IPS DF 6.9 (cell line): ENCODE measurements around the gene RNF175.
A peak's percentile ranks its signal among the peaks of the same experiment; 100 is the strongest.

ENCODE experiments used
- DNase-seq: peaks from one replicate; pipeline ENCODE4 v3.0.0-alpha.2; 2013; ENCODE audit warnings: low read depth, low spot score
- H3K27ac ChIP-seq: one replicate; pipeline ENCODE4 v1.5.1; 2013; ENCODE audit warnings: low read length, control low read depth
- H3K27me3 ChIP-seq: 2 replicates; pipeline ENCODE4 v1.6.1; 2013; ENCODE audit warnings: mild to moderate bottlenecking, low read length; ENCODE audit not compliant: control insufficient read depth, insufficient read depth
- H3K36me3 ChIP-seq: 2 replicates; pipeline ENCODE4 v1.6.1; 2013; ENCODE audit warnings: low read length; ENCODE audit not compliant: control insufficient read depth, insufficient read depth
- H3K4me1 ChIP-seq: 2 replicates; pipeline ENCODE4 v1.6.1; 2013; ENCODE audit warnings: low read length; ENCODE audit not compliant: control insufficient read depth, insufficient read depth
- H3K4me3 ChIP-seq: 2 replicates; pipeline ENCODE4 v1.5.1; 2013; ENCODE audit warnings: mild to moderate bottlenecking, low read length
- H3K9me3 ChIP-seq: 2 replicates; pipeline ENCODE4 v1.6.1; 2013; ENCODE audit warnings: low read length, inconsistent platforms; ENCODE audit not compliant: control insufficient read depth, insufficient read depth
- WGBS: extraction: QIAGEN DNeasy Blood & Tissue Kit; methylation state at CpG from one replicate; pipeline ENCODE4 v1.1.7; 2013; ENCODE audit warnings: mixed read lengths, missing lambda C conversion rate; ENCODE audit not compliant: insufficient read length, insufficient coverage; 5-methylcytosine and 5-hydroxymethylcytosine counted together

The RNF175 gene

GRCh38 chr4:153773236-153773690 lies 13.4 kb upstream of the RNF175 start:
- WGBS, result no CpG with 5 or more reads among the region's 2 CpGs
- DNase-seq, result no peak
- no peak overlapping the region for H3K27ac ChIP-seq

GRCh38 chr4:153771046-153771445 lies 11.2 kb upstream of the RNF175 start:
- Histone ChIP-seq H3K27me3 (no peaks in the 10 kb centered on the region), H3K4me1 (no peaks in the 10 kb centered on the region), H3K36me3 (no peaks in the 10 kb centered on the region), H3K9me3 (no peaks in the 10 kb centered on the region), H3K4me3 (no peak overlapping the region), H3K27ac (no peak overlapping the region)
- no peak for DNase-seq

More at GRCh38 chr4:153773236-153773690, 13.4 kb upstream of the RNF175 start:
- H3K36me3 ChIP-seq, result no peaks in the 10 kb centered on the region
- no peaks in the 10 kb centered on the region for H3K4me1 ChIP-seq
- no peak overlapping the region for H3K4me3 ChIP-seq
- no peaks in the 10 kb centered on the region for H3K27me3 ChIP-seq
- H3K9me3 ChIP-seq, result no peaks in the 10 kb centered on the region

- no peak overlapping the region for H3K27ac ChIP-seq
- no peaks in the 10 kb centered on the region for H3K36me3 ChIP-seq
- no CpG with 5 or more reads among the region's 6 CpGs for WGBS
- no peak overlapping the region for H3K4me3 ChIP-seq
- H3K4me1 ChIP-seq, result no peaks in the 10 kb centered on the region
- H3K27me3 ChIP-seq, result no peaks in the 10 kb centered on the region
- no peaks in the 10 kb centered on the region for H3K9me3 ChIP-seq
- no peak for DNase-seq
Measured at GRCh38 chr4:153766758-153767157, 6.9 kb upstream of the RNF175 start.

GRCh38 chr4:153765894-153766293 lies 6.1 kb upstream of the RNF175 start:
- no peaks in the 10 kb centered on the region for H3K9me3 ChIP-seq
- H3K27ac ChIP-seq, result no peak overlapping the region
- no peaks in the 10 kb centered on the region for H3K27me3 ChIP-seq
- no CpG with 5 or more reads among the region's 8 CpGs for WGBS
- no peaks in the 10 kb centered on the region for H3K4me1 ChIP-seq
- H3K36me3 ChIP-seq, result no peaks in the 10 kb centered on the region
- no peak overlapping the region for H3K4me3 ChIP-seq
- DNase-seq, result no peak

GRCh38 chr4:153764601-153765368 lies 5.0 kb upstream of the RNF175 start:
- H3K4me3 ChIP-seq, result no peak overlapping the region
- H3K4me1 ChIP-seq, result peaks cover 2% of the 10 kb centered on the region; the same call in 1 of the 2 replicates
- no peaks in the 10 kb centered on the region for H3K9me3 ChIP-seq
- no peak overlapping the region for H3K27ac ChIP-seq
- no peak for DNase-seq
- H3K36me3 ChIP-seq, result no peaks in the 10 kb centered on the region
- no CpG with 5 or more reads among the region's 5 CpGs for WGBS
- H3K27me3 ChIP-seq, result no peaks in the 10 kb centered on the region

GRCh38 chr4:153763404-153763803 lies 3.6 kb upstream of the RNF175 start:
- no peaks in the 10 kb centered on the region for H3K27me3 ChIP-seq
- no peak overlapping the region for H3K4me3 ChIP-seq
- H3K27ac ChIP-seq, result no peak overlapping the region
- H3K9me3 ChIP-seq, result no peaks in the 10 kb centered on the region
- no peak for DNase-seq
- no CpG with 5 or more reads among the region's 1 CpG for WGBS
- peaks cover 2% of the 10 kb centered on the region; the same call in 1 of the 2 replicates for H3K4me1 ChIP-seq
- no peaks in the 10 kb centered on the region for H3K36me3 ChIP-seq

GRCh38 chr4:153758688-153759406 lies 977 bp downstream of the RNF175 start:
- no peak for DNase-seq
- Histone ChIP-seq H3K9me3 (no peaks in the 10 kb centered on the region), H3K27me3 (no peaks in the 10 kb centered on the region), H3K36me3 (no peaks in the 10 kb centered on the region), H3K4me1 (peaks cover 4% of the 10 kb centered on the region; the same call in 1 of the 2 replicates), H3K27ac (no peak overlapping the region), H3K4me3 (peak overlapping the region; percentile 76; the same call in 1 of the 2 replicates)
- WGBS, result no CpG with 5 or more reads among the region's 15 CpGs

GRCh38 chr4:153758136-153758535 lies 1.7 kb downstream of the RNF175 start:
- H3K27me3 ChIP-seq, result no peaks in the 10 kb centered on the region
- no CpG with 5 or more reads among the region's 2 CpGs for WGBS
- no peak overlapping the region for H3K27ac ChIP-seq
- no peak overlapping the region for H3K4me3 ChIP-seq
- H3K36me3 ChIP-seq, result no peaks in the 10 kb centered on the region
- peaks cover 4% of the 10 kb centered on the region; the same call in 1 of the 2 replicates for H3K4me1 ChIP-seq
- DNase-seq, result no peak
- no peaks in the 10 kb centered on the region for H3K9me3 ChIP-seq

GRCh38 chr4:153757407-153757806 lies 2.4 kb downstream of the RNF175 start:
- Histone ChIP-seq H3K27ac (no peak overlapping the region), H3K27me3 (no peaks in the 10 kb centered on the region), H3K36me3 (no peaks in the 10 kb centered on the region), H3K9me3 (no peaks in the 10 kb centered on the region), H3K4me3 (no peak overlapping the region), H3K4me1 (peaks cover 4% of the 10 kb centered on the region; the same call in 1 of the 2 replicates)
- DNase-seq, result no peak
- WGBS, result no CpG with 5 or more reads among the region's 1 CpG

GRCh38 chr4:153755186-153755585 lies 4.6 kb downstream of the RNF175 start:
- H3K27me3 ChIP-seq, result no peaks in the 10 kb centered on the region
- no peaks in the 10 kb centered on the region for H3K9me3 ChIP-seq
- no peaks in the 10 kb centered on the region for H3K36me3 ChIP-seq
- WGBS, result no CpG with 5 or more reads among the region's 2 CpGs
- no peak overlapping the region for H3K4me3 ChIP-seq
- H3K4me1 ChIP-seq, result peaks cover 2% of the 10 kb centered on the region; the same call in 1 of the 2 replicates
- no peak overlapping the region for H3K27ac ChIP-seq
- no peak for DNase-seq
